Activated B cell treated with CpG ODN at 0.5 μM for 24 hours (primary cell): ENCODE data around the gene NEK2. TPM values are rescaled to one million over a fixed set of nuclear protein-coding genes. Genes with fewer than 3 reads are reported as not detected.
A peak's percentile ranks its signal among the peaks of the same experiment; 100 is the strongest.
"Not testable (repeated sequence)": the region's sequence is repeated elsewhere in the genome, so short reads cannot be mapped to it uniquely, and the experiment has no call there.

Source experiments
- ATAC-seq: fragments of 200-7000 bp; cut with Tn5 transposase; one replicate; pipeline ENCODE4 v1.10.0; 2021; ENCODE audit warnings: low read depth, mild to moderate bottlenecking, moderate library complexity
- CTCF ChIA-PET: fragments of 350-600 bp; sonication (Branson Sonifier 250); formaldehyde crosslinking; loops from one replicate; lab custom pipeline; 2021; ENCODE audit warnings: antibody characterized with exemption; lab: Charles Lee
- POLR2A ChIA-PET: fragments of 350-600 bp; sonication (Branson Sonifier 250); formaldehyde crosslinking; loops from one replicate; lab custom pipeline; 2021; ENCODE audit warnings: antibody characterized with exemption; lab: Charles Lee
- DNase-seq: peaks from one replicate; pipeline ENCODE4 v3.0.0; 2022
- H3K27ac Mint-ChIP-seq: one replicate; pipeline ENCODE4 v1.8.0; 2020; ENCODE audit warnings: mixed read lengths
- H3K27me3 Mint-ChIP-seq: one replicate; pipeline ENCODE4 v1.8.0; 2021; ENCODE audit warnings: mixed read lengths
- H3K36me3 Mint-ChIP-seq: one replicate; pipeline ENCODE4 v1.8.0; 2021; ENCODE audit warnings: low read depth, mixed read lengths
- H3K4me1 Mint-ChIP-seq: one replicate; pipeline ENCODE4 v1.8.0; 2021; ENCODE audit warnings: mixed read lengths
- H3K4me3 Mint-ChIP-seq: one replicate; pipeline ENCODE4 v1.8.0; 2020; ENCODE audit warnings: mild to moderate bottlenecking, mixed read lengths
- H3K9me3 Mint-ChIP-seq: one replicate; pipeline ENCODE4 v1.8.0; 2020; ENCODE audit warnings: mixed read lengths
- CTCF ChIP-seq: fragments of 200-600 bp; IDR thresholded peaks from one replicate; pipeline ENCODE4 v1.8.0; 2022; ENCODE audit warnings: antibody characterized with exemption, mild to moderate bottlenecking
- intact Hi-C: fragments of 100-400 bp; cut with micrococcal nuclease; formaldehyde crosslinking; loops from one replicate; pipeline ENCODE4 v1.15.1; 2024
- total RNA-seq: library from RNA; stranded (reverse); gene quantifications from 2 replicates; pipeline ENCODE4 v1.2.3, GENCODE V29; 2022

The NEK2 gene
- total RNA-seq, 1 donor from 2014 or later: 0.35 TPM

- peaks cover 3% of the 10 kb centered on the region for H3K27me3 Mint-ChIP-seq
- H3K27ac Mint-ChIP-seq: peak overlapping the region; percentile 62
- H3K4me1 Mint-ChIP-seq: peaks cover 57% of the 10 kb centered on the region
- ATAC-seq (peak; percentile 91), DNase-seq (peak; percentile 59)
- CTCF ChIA-PET: interaction anchor here (0.7 to 2.9 kb wide), 8 partner anchors 13 to 759 kb away, joined by 3 to 29 read pairs (median 6); partner anchors contain the start of genes DTL, INTS7 and NEK2
- intact Hi-C loops: loop anchor here (1.0 to 5.0 kb wide), 6 partner anchors 16 to 588 kb away; partner anchors contain the start of genes DTL, INTS7, LPGAT1 and NEK2
- peak overlapping the region; percentile 67 for H3K4me3 Mint-ChIP-seq
- H3K9me3 Mint-ChIP-seq: peaks cover 4% of the 10 kb centered on the region
- no peak for TF ChIP-seq CTCF
- no peaks in the 10 kb centered on the region for H3K36me3 Mint-ChIP-seq
- POLR2A ChIA-PET: interaction anchor here (0.5 to 2.3 kb wide), 8 partner anchors 15 to 911 kb away, joined by 3 to 16 read pairs (median 5); partner anchors contain the start of genes ATF3, DTL and INTS7
These were observed 21.9 kb upstream of the NEK2 start for GRCh38 chr1:211697356-211697755.

- ATAC-seq (peak; percentile 13), DNase-seq (no peak)
- Mint-ChIP-seq H3K36me3 (no peaks in the 10 kb centered on the region), H3K27ac (peak overlapping the region; percentile 14), H3K9me3 (peaks cover 4% of the 10 kb centered on the region), H3K4me3 (peak overlapping the region; percentile 32), H3K27me3 (no peaks in the 10 kb centered on the region), H3K4me1 (peaks cover 54% of the 10 kb centered on the region)
- POLR2A ChIA-PET: interaction anchor here (1.1 to 1.5 kb wide), 4 partner anchors 11 to 497 kb away, joined by 3 to 5 read pairs (median 4); partner anchors contain the start of genes DTL and INTS7
- intact Hi-C loops: loop anchor here (5.0 kb wide), 1 partner anchor 137 kb away; the partner anchor contains the start of gene LPGAT1
- TF ChIP-seq CTCF: no peak
- CTCF ChIA-PET: interaction anchor here (0.9 to 1.2 kb wide), 2 partner anchors 16 to 761 kb away, joined by 3 read pairs; no protein-coding TSS in a partner anchor
These were observed 19.9 kb upstream of the NEK2 start for GRCh38 chr1:211695135-211695816.

GRCh38 chr1:211693911-211694310, 18.5 kb upstream of the NEK2 start:
- POLR2A ChIA-PET: interaction anchor here (0.7 kb wide), 1 partner anchor 286 kb away, joined by 3 read pairs; no protein-coding TSS in a partner anchor
- ATAC-seq, H3K4me3 Mint-ChIP-seq, CTCF ChIA-PET, H3K36me3 Mint-ChIP-seq, intact Hi-C loops, DNase-seq, H3K27me3 Mint-ChIP-seq, H3K9me3 Mint-ChIP-seq: not testable (repeated sequence)
- Mint-ChIP-seq H3K27ac (peak overlapping the region; percentile 35), H3K4me1 (peaks cover 51% of the 10 kb centered on the region)

GRCh38 chr1:211688421-211688820, 13.0 kb upstream of the NEK2 start:
- peaks cover 19% of the 10 kb centered on the region for H3K4me1 Mint-ChIP-seq
- H3K27ac Mint-ChIP-seq: no peak overlapping the region
- intact Hi-C loops: no loop called here
- ATAC-seq (no peak), DNase-seq (no peak)
- H3K36me3 Mint-ChIP-seq: no peaks in the 10 kb centered on the region
- POLR2A ChIA-PET: no interaction called here
- no peak for TF ChIP-seq CTCF
- no peaks in the 10 kb centered on the region for H3K27me3 Mint-ChIP-seq
- CTCF ChIA-PET: no interaction called here
- H3K4me3 Mint-ChIP-seq: no peak overlapping the region
- peaks cover 2% of the 10 kb centered on the region for H3K9me3 Mint-ChIP-seq

GRCh38 chr1:211687462-211688215, 12.2 kb upstream of the NEK2 start:
- ChIA-PET POLR2A (no interaction called here), CTCF (no interaction called here)
- peaks cover 19% of the 10 kb centered on the region for H3K4me1 Mint-ChIP-seq
- TF ChIP-seq CTCF: no peak
- H3K27ac Mint-ChIP-seq: peak overlapping the region; percentile 38
- H3K27me3 Mint-ChIP-seq: no peaks in the 10 kb centered on the region
- H3K4me3 Mint-ChIP-seq: no peak overlapping the region
- intact Hi-C loops: no loop called here
- no peaks in the 10 kb centered on the region for H3K9me3 Mint-ChIP-seq
- H3K36me3 Mint-ChIP-seq: no peaks in the 10 kb centered on the region
- ATAC-seq (no peak), DNase-seq (no peak)
